Inferior parietal cortex (tissue), 1 donor: ENCODE measurements around the gene RNF123.

Experiments used
- DNase-seq: peaks from one replicate; pipeline ENCODE4 v3.0.0-alpha.2; 2016; ENCODE audit errors: extremely low spot score

RNF123 gene

DNA sequence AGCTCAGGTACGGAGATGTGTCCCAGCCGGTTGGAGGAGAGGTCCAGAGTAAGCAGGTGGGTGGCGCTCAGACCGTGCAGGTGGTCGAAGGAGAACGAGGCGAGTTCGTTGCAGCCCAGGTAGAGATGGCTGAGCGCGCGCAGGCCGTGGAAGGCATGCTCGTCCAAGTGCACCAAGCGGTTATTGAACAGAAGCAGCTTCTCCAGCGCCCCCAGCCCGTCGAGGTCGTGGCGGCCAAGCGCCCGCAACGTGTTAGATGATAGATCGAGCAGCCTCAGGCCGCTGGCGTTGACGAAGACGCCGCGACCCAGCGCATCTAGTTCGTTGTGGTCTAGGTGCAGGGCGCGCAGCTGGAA lies 29.5 kb downstream of the RNF123 start:
- DNase-seq, result no peak

DNA sequence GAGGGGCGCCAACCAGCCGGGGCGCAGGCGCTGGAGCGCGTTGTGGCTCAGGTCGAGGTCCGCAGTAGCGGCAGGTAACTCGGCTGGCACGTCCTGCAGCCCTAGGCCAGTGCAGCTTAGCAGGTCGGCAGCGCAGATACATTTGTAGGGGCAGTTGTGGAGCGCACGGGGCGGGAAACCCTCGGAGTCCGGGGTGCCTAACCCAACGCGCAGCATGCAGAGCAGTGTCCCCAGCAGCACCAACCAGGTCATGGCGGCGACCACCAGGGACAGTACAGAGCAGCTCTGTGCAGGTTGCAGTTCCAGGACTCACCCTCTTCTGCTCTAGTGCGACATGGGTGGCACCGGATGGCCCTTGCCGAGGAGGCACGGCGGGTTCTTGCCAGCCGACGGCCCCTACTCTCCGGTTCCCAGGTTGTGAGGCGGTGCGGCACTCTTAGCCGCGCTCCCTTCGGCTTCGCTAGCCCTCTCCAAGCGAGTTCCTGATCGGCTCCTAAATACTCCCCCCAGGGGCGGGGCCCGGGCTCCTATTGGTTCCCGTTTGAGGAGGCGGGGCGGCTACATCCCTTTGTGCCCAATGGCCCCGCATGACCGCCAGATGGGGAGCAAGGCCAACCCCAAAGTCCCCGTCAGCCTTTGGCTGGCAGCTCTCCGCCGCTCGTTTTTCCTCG lies 30.0 kb downstream of the RNF123 start, which contains the start of gene AMIGO3:
Gene AMIGO3 (minus strand): TSS at position 471 of the 671 bp plus-strand sequence. CDS start 219 bp downstream, at position 252.
- peak; percentile 92 for DNase-seq

DNA sequence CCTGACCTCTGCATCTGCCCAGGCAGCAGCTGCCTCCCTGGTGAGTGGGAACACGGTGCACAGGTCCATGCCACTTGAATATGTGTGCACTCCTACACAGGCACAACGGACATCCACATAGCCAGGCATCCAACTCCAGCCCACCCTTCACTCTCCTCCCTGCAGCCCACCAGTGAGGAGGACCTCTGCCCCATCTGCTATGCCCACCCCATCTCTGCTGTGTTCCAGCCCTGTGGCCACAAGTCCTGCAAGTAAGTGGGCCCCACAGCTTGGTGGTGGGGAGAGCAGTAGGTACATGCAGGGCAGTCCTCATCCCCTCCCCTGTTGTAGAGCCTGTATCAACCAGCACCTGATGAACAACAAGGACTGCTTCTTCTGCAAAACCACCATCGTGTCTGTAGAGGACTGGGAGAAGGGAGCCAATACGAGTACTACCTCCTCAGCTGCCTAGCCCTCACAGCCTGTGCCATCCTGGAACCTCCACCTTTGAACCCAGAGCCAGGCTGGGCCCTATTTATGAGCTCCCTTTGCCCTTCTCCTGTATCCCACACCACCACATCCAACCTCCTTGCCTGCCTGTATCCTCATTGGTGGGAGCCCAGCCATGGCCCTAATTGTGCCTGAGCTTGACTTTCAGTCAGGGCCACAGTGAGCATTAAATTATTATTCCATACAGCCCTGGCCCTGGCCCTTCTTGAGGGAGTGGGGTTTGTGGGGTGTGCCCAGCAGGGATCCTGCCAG lies 31.7 kb downstream of the RNF123 start:
- DNase-seq, result no peak

DNA sequence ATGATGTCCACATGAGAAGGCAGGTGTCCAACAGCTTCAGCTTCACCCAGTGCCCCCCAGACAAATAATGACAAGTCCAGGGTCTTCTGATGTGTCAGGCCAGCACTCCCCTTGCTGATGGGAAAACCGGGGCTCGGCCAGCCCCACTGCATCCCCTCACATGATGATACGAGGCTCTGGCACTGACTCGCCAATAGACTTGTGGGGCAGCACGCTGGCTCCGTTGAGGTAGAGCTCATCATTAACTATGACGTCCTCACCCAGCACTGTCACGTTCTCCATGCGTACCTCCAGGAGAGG lies 32.2 kb downstream of the RNF123 start:
- no peak for DNase-seq

DNA sequence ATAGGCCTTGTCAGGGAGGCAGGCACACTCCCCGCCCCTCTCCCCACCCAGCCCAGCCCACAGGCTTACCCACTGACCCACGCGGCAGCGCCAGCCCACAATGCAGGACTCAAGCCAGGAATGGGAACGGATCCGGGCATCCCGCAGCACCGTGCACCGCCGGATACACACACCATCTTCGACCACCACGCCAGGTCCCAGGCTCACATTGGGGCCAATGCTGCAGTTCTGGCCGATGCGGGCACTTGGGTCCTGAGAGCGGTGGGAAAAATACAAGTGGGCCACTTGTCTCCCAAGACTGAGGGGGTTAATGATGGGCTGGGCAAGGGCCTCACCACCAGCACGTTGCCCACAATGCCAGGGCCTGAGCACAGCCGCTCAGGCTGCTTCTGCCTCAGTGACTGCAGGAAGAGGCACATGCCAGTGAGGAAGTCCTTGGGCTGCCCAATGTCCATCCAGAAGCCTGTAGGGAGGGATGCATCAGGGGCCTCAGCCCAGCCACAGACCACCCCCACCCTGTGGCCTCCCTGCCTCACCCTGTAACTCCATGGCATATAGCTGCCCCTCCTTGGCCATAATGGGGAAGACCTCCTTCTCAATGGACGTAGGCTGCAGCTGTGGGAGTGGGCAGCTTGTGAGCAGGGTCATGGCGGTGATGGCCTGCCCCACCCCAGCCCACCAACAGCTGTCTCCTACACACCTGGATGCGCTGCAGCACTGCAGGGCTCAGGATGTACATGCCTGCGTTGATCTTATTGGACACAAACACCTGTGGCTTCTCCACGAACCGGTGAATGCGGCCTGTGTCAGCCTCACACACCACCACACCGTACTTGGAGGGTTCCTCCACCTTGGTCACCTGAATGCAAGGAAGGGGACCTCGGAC lies 32.8 kb downstream of the RNF123 start:
- no peak for DNase-seq

DNA sequence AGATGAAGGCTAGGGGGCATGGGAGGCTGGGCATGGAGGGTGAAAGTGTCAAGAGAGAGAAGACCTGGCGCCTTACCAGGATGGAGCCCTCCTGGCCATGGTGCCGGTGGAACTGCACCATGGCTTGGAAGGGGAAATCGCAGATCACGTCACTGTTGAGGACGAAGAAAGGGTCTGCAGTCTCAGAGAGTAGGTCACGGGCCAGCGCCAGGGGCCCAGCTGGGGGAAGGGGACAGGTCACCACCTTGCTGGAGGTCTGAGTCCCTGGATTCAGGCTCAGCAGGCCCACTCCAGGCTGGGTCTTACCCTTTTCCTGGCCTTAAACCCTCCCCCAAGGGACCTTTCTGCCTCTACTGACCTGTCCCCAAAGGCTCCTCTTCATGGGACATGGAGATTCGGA lies 33.5 kb downstream of the RNF123 start:
- no peak for DNase-seq

DNA sequence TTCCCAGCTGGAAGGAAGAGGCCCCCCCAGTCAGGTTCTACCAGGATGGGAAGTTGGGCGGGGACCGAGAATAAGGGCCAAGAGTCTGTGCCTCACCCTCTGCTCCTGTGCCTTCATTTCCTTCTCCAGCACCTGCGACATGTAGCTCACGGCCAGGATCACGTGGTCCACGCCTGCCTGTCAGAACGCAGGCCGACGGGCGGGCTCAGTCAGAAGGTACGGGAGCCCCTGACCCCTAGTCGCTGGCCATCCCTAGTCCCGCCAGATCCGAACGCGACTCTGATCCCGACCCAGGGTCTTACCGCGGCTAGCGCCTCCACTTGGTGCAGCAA lies 33.9 kb downstream of the RNF123 start:
- DNase-seq, result no peak

DNA sequence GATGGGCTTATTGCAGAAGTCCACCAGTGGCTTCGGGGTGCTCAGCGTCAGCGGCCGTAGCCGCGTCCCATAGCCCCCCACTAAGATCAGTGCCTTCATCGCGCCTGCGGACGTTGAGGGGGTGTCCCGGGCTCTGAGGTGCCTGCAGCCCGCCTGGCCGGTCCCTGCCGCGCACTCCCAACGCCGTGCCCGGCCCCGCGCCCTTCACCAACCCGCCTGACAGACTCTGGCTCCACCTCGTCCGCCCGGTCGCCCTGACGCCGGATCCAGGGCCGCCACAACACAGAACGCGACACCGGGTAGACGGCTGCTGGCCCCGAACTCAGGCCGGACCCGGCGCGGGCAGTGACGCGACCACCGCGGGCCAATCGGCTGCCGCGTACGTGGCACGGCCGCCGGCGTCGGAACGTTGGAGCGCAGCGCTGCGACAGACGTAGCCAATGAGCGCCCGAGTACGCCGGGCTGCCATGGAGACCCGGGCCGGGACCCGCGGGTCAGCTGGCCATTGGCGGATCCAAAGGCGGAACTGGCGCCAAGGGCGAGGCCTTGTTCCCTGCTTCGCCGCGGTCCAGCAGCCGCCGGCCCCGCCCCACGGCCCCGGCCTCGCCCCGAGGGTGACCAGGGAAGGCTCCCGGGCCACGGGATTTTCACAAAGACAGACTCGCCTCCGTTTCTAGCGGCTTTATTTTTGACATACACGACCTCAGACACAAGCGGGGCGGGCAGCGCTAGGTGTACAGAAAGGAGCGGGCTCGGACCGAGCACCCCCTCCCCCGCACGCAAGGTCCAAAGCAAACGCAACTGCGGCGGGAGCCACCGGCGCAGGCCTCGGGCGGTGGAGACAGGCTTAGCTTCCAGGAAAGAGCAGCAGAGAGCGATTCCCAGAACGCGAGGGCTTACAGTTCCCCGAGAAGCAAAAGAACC lies 34.5 kb downstream of the RNF123 start, which contains the start of gene GMPPB:
Gene GMPPB (minus strand): TSS at position 324 of the 924 bp plus-strand sequence. CDS start 225 bp downstream, at position 99.
- DNase-seq, result peak; percentile 95

DNA sequence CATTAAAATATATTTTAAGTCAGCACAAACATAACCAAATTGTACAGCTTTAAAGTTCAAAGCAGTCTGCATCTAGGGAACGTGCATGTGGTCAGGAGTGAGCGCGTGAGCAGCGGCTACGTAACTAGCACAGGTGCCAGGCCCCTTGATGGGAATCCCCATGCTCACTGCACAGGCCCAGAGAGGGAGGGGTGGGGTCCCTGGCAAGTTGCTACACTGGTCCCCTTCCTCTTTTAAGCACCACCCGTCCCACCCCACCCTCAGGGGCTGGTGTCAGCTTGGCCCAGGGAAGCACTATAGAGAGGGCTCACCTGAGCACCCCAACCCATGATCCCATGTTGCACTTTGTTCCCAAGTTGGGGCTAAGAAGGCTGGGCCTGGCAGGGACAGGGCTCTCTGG lies 35.2 kb downstream of the RNF123 start:
- no peak for DNase-seq

DNA sequence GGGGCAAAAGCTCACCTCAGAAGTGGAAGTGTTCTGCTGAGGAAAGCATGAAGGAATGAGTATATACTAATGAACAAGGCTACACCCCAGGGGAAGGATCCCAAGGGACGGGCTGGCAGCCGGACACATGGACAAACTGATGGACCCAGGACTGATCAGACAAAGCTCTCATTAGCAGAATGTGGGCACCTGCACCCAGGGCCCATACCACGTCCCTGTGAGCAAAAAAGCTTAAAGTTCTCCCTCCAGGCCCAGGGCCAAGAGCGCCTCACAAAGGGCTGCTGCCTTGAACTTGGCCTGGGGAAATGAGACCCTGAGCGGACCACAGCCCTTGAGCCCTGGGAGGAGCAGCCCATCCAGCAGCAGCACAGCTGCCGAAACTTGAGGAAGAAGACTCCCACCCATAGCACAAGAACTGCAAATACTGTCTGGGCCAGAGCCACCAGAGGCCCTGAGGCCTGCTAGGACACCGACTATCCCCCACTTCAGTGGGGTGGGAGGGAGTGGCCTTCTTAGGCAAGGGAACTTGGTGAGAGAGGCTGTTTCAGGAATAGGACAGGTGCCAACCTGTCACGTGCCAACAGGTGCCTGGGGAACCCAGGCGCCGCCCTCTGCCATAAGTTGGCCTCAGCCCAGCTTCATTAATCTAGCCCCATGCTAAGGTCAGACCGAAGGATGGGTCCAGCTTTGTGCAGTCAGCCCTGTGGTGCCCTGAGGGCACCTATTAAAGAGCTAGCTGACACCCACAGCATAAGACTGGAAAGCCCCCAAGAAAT lies 36.7 kb downstream of the RNF123 start:
- DNase-seq, result no peak

DNA sequence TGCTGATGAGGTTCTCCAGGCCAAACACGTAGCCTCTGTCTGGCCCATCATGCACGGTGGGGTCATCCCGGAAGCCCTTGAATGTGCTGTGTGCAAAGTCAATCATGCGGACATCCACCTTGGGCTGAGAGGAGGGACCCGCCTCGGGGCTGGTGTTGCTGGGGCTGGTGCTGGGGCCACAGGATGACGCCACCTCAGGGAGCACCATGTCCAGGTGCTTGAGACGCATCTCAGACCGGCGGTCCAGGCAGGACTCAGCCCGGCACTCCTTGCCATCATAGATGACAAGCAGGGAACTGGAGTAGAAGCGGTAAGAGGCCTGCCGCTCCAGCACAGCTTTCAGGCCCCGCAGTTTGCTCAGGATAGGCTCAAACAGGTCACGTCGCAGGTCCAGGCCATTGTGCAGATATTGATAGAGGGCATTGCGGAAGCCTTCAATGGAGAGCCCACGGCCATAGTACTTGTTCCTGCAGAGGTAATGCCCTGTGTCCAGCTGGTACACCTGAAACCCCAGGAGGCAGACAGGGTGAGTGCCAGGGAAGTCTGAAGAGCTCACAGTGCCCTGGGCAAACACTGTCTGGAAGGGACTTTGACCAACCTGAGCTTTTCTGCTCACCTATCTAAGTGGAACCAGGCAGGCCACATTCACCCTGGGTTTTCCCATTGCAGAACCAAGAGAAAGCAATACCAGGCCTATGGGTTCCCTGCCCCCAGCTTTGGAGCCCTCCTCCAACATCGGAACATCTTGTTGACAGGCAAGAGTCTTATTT lies 38.0 kb downstream of the RNF123 start:
- no peak for DNase-seq

DNA sequence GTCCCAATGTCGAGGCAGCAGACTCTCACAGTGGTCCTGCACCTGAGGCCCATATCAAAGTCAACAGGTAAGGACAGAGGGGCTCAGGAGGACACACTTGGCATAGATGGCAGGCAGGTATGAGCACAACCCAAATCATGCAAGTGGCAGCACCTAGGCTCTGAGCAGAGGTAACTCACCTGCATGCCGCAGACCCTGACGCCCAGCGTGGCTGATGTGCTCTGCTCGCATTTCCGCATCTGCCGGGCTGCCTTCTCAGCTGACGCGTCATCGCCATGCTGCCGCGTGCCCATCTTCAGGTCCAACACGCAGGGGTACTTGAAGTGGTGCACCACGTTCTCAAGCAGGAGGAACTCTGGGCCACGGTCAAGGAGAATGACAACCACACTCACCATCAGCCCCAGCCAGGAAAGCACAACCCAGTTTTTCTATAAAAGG lies 38.6 kb downstream of the RNF123 start:
- no peak for DNase-seq

DNA sequence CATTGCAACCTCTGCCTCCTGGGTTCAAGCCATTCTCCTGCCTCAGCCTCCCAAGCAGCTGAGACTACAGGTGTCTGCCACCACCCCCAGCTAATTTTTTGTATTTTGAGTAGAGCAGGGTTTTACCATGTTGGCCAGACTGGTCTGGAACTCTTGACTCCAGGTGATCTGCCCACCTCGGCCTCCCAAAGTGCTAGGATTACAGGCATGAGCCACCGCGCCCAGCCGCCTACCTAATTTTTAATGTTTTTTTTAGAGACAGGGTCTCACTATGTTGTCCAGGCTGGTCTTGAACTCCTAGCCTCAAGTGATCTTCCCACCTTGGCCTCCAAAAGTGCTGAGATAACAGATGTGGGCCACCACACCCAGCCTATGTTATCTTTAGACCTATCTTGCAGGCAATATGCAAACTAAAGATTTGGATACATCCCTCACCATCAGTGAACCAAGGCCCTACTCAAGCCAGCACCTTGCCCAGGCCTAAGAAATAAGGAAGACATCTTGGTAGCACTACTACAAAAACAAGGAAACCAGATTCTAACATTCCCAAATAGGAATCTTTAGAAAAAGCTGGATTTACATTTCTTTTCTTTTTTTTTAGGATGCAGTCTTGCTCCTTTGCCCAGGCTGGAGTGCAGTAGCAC lies 40.7 kb downstream of the RNF123 start:
- DNase-seq, result no peak

DNA sequence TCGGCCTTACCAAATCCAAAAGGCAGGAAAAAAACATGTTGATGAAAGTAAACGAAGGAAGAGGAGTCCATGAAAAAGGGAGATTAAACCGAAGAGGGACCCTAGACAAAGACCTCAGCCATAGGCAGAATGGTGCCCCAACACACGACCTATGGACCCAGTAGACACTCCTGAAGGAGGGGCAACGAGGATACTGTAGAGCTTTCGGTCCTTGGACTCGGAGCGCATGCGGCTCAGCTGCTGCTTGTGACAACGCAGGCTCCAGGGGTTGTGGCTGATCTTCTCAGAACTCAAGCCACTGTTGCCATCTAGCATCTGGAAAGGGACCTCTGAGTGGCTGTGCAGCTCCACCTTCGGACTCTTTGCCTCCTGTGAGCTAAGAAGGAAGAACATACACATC lies 43.2 kb downstream of the RNF123 start:
- DNase-seq, result no peak

DNA sequence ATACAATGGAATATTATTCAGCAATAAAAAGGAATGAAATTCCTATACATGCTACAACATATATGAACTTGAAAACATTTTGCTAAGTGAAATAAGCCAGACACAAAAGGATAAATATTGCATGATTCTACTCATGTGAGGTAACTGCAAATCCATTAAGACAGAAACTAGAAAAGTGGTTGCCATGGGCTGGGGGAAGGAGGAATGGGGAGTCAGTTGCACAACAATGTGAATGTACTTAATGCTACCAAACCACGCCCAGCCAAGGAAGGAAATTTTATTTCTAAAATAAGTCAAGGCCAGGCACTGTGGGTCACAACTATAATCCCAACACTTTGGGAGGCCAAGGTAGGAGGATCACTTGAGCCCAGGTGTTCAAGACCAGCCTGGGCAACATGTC lies 44.2 kb downstream of the RNF123 start:
- no peak for DNase-seq

DNA sequence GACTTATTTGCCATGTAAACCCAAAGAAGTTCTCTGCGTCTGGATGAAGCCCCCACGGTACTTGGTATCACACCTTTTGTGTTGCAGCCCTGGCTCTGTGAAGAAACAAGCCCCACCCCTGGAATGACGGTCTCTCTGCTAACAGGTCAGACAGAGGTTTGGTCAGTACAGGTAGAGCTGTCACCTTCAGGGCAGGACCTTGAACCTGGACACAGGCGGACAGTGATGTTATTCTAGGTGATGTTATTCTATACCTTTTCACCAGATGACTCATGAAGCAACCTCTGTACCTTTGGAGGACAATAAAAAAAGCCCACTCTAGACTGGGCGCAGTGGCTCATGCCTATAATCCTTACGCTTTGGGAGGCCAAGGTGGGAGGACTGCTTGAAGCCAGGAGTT lies 45.4 kb downstream of the RNF123 start:
- no peak for DNase-seq

DNA sequence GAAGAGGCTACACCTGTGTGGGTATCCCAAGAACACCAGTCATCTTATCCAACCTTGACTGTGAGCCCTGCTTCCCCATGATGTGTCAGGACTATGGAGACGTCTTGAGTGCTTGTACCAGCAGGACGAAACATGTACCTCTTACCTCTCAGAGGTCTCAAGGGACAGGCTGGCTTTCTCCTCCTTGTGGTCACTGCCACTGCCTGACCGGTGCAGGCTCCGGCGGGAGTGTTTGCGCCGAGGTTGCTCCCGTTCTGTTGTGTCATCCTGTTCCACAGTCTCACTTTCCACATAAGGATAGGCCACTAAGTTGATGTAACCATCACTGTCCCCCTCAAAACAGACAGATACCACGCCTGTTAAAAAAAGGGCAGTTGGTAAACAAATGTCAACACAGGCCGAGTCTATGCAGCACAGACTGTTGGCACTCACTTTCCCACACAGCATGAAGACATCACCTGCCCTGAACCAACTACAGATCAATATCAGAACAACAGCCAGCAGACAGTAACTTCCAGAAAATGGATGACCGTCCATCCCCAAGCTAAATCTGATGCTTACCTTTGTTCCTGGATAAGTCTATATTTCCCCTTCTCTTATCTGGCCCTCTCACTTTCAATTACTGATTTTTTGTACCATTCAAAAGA lies 48.8 kb downstream of the RNF123 start:
- DNase-seq, result no peak

DNA sequence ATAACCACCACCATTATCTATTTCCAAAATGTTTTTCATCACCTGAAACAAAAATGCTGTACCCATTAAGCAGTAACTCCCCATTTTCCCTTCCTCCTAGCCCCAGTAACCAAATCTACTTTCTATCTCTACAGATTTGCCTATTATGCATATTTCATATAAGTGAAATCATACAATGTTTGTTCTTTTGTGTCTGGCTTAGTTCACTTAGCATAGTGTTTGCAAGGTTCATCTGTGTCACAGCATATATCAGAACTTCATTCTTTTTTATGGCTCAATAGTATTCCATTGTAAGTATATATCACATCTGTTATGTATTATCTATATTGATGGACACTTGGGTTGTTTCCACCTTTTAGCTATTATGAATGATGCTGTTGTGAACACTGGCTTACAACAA lies 51.1 kb downstream of the RNF123 start:
- no peak for DNase-seq

DNA sequence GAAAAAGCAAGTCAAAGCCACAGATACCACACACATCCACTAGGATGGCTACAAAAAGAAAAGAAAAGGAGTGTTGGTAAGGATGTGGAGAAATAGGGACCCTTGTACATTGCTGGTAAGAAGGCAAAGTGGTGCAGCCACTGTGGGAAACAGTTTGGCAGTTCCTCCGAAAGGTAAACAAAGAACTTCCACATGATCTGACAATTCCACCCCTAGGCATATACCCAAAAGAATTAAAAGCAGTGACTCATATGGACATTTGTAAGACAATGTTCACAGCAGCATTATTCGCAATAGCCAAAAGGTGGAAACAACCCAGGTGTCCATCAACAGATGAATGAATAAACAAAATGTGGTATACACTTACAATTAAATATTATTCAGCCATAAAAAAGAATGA lies 56.6 kb downstream of the RNF123 start:
- no peak for DNase-seq
